Stomach (tissue), 9 donors: ENCODE measurements around the gene TBX21. TPM values are rescaled to one million over a fixed set of nuclear protein-coding genes. Genes with fewer than 3 reads are reported as not detected.

Experiments
- DNase-seq, 2 donors: peaks; one replicate each; pipeline versions ENCODE4 v3.0.0 to v3.0.0-alpha.2; 2013 to 2019
- H3K27ac ChIP-seq, 5 donors: fragments of 200-600 bp in 4 of 5; sonication (generic) in 4 of 5; one replicate each; pipeline ENCODE4 v1.5.1; 2013 to 2019; ENCODE audit warnings: mild to moderate bottlenecking in 1 of 5, moderate library complexity in 1 of 5
- H3K27me3 ChIP-seq, 3 donors: fragments of 200-600 bp; sonication (generic); one replicate each; pipeline ENCODE4 v1.5.1; 2017 to 2019; ENCODE audit warnings: mixed run types in 1 of 3
- H3K36me3 ChIP-seq, 4 donors: fragments of 200-600 bp; sonication (generic); 1 replicate in 3 of 4; 2 replicates in 1 of 4; pipeline ENCODE4 v1.5.1; 2016 to 2019
- H3K4me1 ChIP-seq, 4 donors: fragments of 200-600 bp; sonication (generic); one replicate each; pipeline ENCODE4 v1.5.1; 2016 to 2019
- H3K4me3 ChIP-seq, 4 donors: fragments of 200-600 bp; sonication (generic) in 3 of 4; one replicate each; pipeline ENCODE4 v1.5.1; 2016 to 2019; ENCODE audit warnings: mild to moderate bottlenecking in 1 of 4
- H3K9me3 ChIP-seq, 4 donors: fragments of 200-600 bp; sonication (generic); one replicate each; pipeline ENCODE4 v1.5.1; 2016 to 2019
- CTCF ChIP-seq, 7 experiments: fragments of 450-650 bp in 4 of 7; fragments of 200-600 bp in 3 of 7; sonication (generic) in 3 of 7; IDR thresholded peaks; one replicate each; pipeline ENCODE4 v1.5.1; 2016 to 2019; ENCODE audit warnings: antibody characterized with exemption in 7 of 7, control low read depth in 2 of 7, mild to moderate bottlenecking in 1 of 7
- EP300 ChIP-seq: sonication (generic); formaldehyde crosslinking; IDR thresholded peaks from one replicate; pipeline ENCODE4 v1.6.1; 2017; ENCODE audit warnings: antibody characterized with exemption
- POLR2A ChIP-seq, 4 donors: fragments of 450-650 bp; IDR thresholded peaks; one replicate each; pipeline ENCODE4 v1.6.1; 2016; ENCODE audit warnings: antibody characterized with exemption in 4 of 4, control low read depth in 2 of 4, mild to moderate bottlenecking in 1 of 4, moderate library complexity in 1 of 4
- POLR2AphosphoS5 ChIP-seq, 3 donors: sonication (generic); formaldehyde crosslinking; IDR thresholded peaks; one replicate each; pipeline ENCODE4 v1.6.1; 2016; ENCODE audit warnings: antibody characterized with exemption in 3 of 3
- WGBS, 5 donors: extraction: QIAGEN DNeasy Blood & Tissue Kit in 3 of 5; methylation state at CpG; one replicate each; pipeline versions ENCODE4 v1.1.5 to v1.1.7; 2013 to 2018; 5-methylcytosine and 5-hydroxymethylcytosine counted together
- intact Hi-C: fragments of 100-400 bp; cut with DNase I; formaldehyde crosslinking; loops from one replicate; pipeline ENCODE4 v1.15.1; 2023; ENCODE audit warnings: low total_unique reads
- polyA plus RNA-seq, 3 donors: library from polyadenylated mRNA; stranded (reverse); fragments of 200-250 nt; gene quantifications; one replicate each; pipeline ENCODE4 v1.2.3, GENCODE V29; 2013
- total RNA-seq, 5 donors: library from RNA; depleted of rRNA; stranded (reverse); fragments of >200 nt; gene quantifications; one replicate each; pipeline versions ENCODE4 v1.1.0 to v1.2.3, GENCODE V29; 2014 to 2016
- donor health status: healthy with polysubstance abuse.
- donor health status: Bipolar disorder and iron deficiency.
- donor health status: healthy.

The TBX21 gene
- total and polyA plus RNA-seq, 8 donors = 0.10 to 0.92 (median 0.31) TPM; not detected in 3

DNA sequence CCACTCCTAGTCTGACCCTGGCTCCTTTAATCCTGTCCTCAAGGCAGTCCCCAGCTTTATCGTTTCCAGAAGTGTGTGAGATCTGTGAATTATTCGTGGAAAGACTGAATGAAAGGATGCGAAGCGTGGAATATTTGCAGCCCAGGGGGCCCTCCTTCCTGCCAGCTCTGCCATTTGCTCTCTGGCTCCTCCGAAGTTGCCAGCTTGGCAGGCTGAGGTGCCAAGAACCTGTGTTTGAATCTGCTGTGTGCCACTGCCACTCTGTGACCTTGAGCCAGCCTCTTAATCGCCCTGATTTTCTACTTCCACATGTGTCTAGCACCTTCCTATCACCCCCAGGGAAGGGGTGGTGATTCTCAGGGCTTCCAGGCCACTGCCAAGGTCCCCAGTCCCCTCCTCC, 28.3 kb upstream of the TBX21 start:
- Histone ChIP-seq H3K27ac (no peak overlapping the region), H3K27me3 (no peaks in the 10 kb centered on the region), H3K9me3 (no peaks in the 10 kb centered on the region), H3K4me3 (no peak overlapping the region), H3K36me3 (peaks cover 3 to 36% (median 29%) of the 10 kb centered on the region in 4 donors), H3K4me1 (peaks cover 15 to 62% (median 29%) of the 10 kb centered on the region in 4 donors)
- TF ChIP-seq POLR2A (IDR thresholded peaks at IDR 0.05) (no peak), EP300 (no peak)
- no peak for DNase-seq
- WGBS, 5 donors = 61 to 72% (median 67%) methylated on average over 6 of the region's 6 CpGs
- intact Hi-C loops = no loop called here

DNA sequence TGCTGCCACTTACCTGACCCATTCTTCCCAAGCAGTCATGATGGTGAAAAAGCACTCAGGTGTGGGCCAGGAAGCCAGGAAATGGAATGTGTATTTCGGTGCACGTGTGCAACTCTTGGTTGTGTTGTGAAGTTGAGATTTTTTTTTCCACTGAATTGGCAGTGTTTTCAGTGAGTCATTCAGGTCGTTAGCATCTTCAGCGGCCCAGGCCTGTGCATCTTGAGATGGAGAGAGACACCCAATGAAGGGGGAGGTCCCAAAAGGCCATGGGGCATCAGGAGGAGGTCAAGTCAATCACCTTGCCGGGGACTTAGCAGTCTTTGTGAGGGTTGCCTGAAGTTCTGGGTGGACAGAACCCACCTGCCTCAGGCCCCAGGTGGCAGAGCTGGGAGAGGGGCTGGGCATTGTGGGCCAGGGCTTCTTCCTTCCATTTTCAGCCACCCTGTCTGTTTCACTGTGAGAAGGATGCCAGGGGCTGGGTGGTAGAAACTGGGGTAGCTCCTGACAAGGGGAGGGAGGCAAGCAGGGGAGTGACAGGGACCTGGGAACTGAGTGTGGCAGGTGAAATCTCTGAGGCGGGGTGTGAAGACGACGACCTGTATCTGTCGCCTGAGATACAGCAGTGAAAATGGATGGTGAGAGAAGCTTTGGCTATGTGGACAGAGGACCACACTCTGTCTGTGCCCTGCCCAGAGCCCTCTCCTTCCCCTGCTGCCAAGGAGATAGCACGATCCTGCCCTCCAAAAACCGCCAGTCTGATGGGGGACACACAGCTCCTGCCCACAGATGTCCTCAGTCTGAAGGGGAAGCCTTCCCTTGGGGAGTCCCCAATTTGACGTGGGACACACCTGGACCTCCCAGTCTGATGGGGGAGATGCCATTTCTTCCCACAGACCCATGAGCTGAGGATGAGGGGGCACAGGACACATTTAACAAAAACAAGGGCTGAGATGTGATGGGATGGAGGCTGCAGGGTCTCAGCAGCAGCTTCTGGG, 27.2 kb upstream of the TBX21 start:
- DNase-seq = no peak
- Histone ChIP-seq H3K4me3 (no peak overlapping the region), H3K27me3 (no peaks in the 10 kb centered on the region), H3K4me1 (peaks cover 15 to 62% (median 29%) of the 10 kb centered on the region in 4 donors), H3K27ac (peak overlapping the region in 2 of 5 donors; percentile 42 to 48), H3K36me3 (peaks cover 11 to 38% (median 30%) of the 10 kb centered on the region in 4 donors), H3K9me3 (no peaks in the 10 kb centered on the region)
- WGBS, 5 donors = 53 to 68% (median 67%) methylated on average over 9 to 12 of the region's 12 CpGs
- TF ChIP-seq CTCF (IDR thresholded peaks at IDR 0.05) (no peak), EP300 (no peak), POLR2AphosphoS5 (IDR thresholded peaks at IDR 0.05) (no peak), POLR2A (IDR thresholded peaks at IDR 0.05) (no peak)
- intact Hi-C loops = no loop called here

DNA sequence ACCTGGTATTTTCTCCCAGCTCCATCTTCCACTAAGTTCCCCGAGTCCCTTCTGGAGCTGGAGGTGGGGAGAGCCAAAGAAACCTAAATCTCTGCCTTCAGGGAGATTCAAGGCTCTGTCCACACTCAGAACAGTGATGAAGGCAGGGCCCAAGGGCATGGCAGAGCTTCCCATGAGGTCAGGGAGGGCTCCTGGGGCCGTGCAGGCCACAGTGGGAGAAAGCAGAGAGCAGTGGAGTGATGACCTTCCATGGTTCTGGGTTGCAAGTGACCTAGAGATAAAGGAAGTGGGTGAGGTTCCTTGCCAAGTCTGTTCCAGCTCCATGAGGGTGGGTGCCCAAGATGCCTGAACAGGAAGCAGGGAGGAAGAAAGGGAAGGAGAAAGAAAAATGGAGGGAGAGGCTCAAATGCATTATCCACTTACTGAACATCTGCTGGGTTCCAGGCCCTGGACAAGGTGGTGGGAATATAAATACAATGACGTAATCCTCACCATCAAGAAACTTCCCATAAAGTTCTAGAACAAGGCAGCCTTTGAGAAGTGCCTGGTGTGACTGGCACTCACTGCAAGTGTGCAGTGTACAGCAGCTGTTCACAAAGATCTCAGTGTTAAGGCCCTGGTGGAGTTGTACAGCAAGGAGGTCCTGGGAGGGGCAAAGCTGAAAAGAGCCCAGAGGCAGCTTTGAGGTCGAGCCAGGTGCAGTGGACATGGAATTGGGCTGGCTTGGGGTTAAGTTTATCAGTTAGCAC, 25.8 kb upstream of the TBX21 start:
- H3K36me3 ChIP-seq = peaks cover 11 to 35% (median 27%) of the 10 kb centered on the region in 4 donors
- peak overlapping the region in 3 of 5 donors; percentile 18 to 73 (median 48) for H3K27ac ChIP-seq
- TF ChIP-seq CTCF (IDR thresholded peaks at IDR 0.05) (no peak), POLR2A (IDR thresholded peaks at IDR 0.05) (no peak), EP300 (no peak), POLR2AphosphoS5 (IDR thresholded peaks at IDR 0.05) (no peak)
- H3K27me3 ChIP-seq = no peaks in the 10 kb centered on the region
- peak in 1 of 2 donors; percentile 64 for DNase-seq
- no peak overlapping the region for H3K4me3 ChIP-seq
- peaks cover 15 to 62% (median 29%) of the 10 kb centered on the region in 4 donors for H3K4me1 ChIP-seq
- intact Hi-C loops = no loop called here
- WGBS, 5 donors = 61 to 65% (median 65%) methylated on average over 4 of the region's 4 CpGs
- no peaks in the 10 kb centered on the region for H3K9me3 ChIP-seq

- 63 to 91% (median 73%) methylated on average over 3 of the region's 3 CpGs for WGBS, 5 donors
- intact Hi-C loops = no loop called here
- TF ChIP-seq POLR2AphosphoS5 (IDR thresholded peaks at IDR 0.05) (no peak), CTCF (IDR thresholded peaks at IDR 0.05) (no peak), EP300 (no peak), POLR2A (IDR thresholded peaks at IDR 0.05) (no peak)
- DNase-seq = no peak
- Histone ChIP-seq H3K4me1 (peaks cover 15 to 57% (median 27%) of the 10 kb centered on the region in 4 donors), H3K36me3 (peaks cover 11 to 35% (median 27%) of the 10 kb centered on the region in 4 donors), H3K27ac (peak overlapping the region in 2 of 5 donors; percentile 63 to 73), H3K4me3 (peak overlapping the region in 2 of 4 donors; percentile 38 to 45), H3K27me3 (peaks cover 0 to 3% (median 0%) of the 10 kb centered on the region in 3 donors), H3K9me3 (no peaks in the 10 kb centered on the region)
Observed at GRCh38 chr17:47707884-47708283, 25.2 kb upstream of the TBX21 start.
